Hepatocyte (in vitro differentiated cells): ENCODE results near the gene KCNMA1.

Experiments used
- CTCF ChIP-seq: fragments of 200-600 bp; sonication (generic); IDR thresholded peaks from 2 replicates; pipeline ENCODE4 v1.5.1; 2016; ENCODE audit warnings: antibody characterized with exemption, mild to moderate bottlenecking; ENCODE audit not compliant: poor library complexity
- EZH2 ChIP-seq: fragments of 200-600 bp; sonication (generic); IDR thresholded peaks from 2 replicates; pipeline ENCODE4 v1.6.1; 2016; ENCODE audit warnings: antibody characterized with exemption, mild to moderate bottlenecking, borderline replicate concordance

- TF ChIP-seq CTCF (no peak), EZH2 (no peak)
Measured at GRCh38 chr10:76917071-76917470, 720.5 kb downstream of the KCNMA1 start.
